A673 (cell line): ENCODE results near the gene GPR68. TPM values are rescaled to one million over a fixed set of nuclear protein-coding genes. Genes with fewer than 3 reads are reported as not detected.
A peak's percentile ranks its signal among the peaks of the same experiment; 100 is the strongest.

ENCODE experiments used
- Bru-seq: library from RNA; stranded (reverse); fragments of 400-500 nt; gene quantifications from one replicate; lab custom pipeline; 2021; lab: Mats Ljungman, UMichigan
- BruChase-seq, 2 experiments: library from RNA; stranded (reverse); fragments of 400-500 nt; gene quantifications; one replicate each; lab custom pipeline; 2021; lab: Mats Ljungman, UMichigan
- BruUV-seq: library from RNA; stranded (reverse); fragments of 400-500 nt; replicated peaks from 2 replicates; lab custom pipeline; 2021; lab: Mats Ljungman, UMichigan
- CTCF ChIA-PET: fragments of 300-600 bp; sonication (Branson Sonifier 250); formaldehyde crosslinking; loops from one replicate; lab custom pipeline; 2022; ENCODE audit warnings: antibody characterized with exemption; lab: Charles Lee
- POLR2A ChIA-PET: fragments of 300-600 bp; sonication (Branson Sonifier 250); formaldehyde crosslinking; loops from one replicate; lab custom pipeline; 2022; ENCODE audit warnings: antibody characterized with exemption; ENCODE audit not compliant: low non-redundant PET; lab: Charles Lee
- DNase-seq: peaks from one replicate; pipeline ENCODE4 v3.0.0-alpha.2; 2015; ENCODE audit warnings: low spot score
- H3K27ac ChIP-seq: fragments of 200-600 bp; sonication (generic); 2 replicates; pipeline ENCODE4 v1.5.1; 2016; ENCODE audit warnings: mixed run types, low read depth, mild to moderate bottlenecking, mixed read lengths, antibody characterized with exemption, low read length; ENCODE audit not compliant: poor library complexity, severe bottlenecking
- H3K27me3 ChIP-seq: fragments of 200-600 bp; sonication (generic); replicated peaks from 2 replicates; pipeline ENCODE4 v1.6.1; 2017; ENCODE audit warnings: mixed run types, low read depth, mild to moderate bottlenecking, mixed read lengths, antibody characterized with exemption, low read length; ENCODE audit not compliant: insufficient read depth, poor library complexity
- H3K36me3 ChIP-seq: fragments of 200-600 bp; sonication (generic); 2 replicates; pipeline ENCODE4 v1.6.1; 2016; ENCODE audit warnings: mixed run types, mild to moderate bottlenecking, mixed read lengths, antibody characterized with exemption, low read length; ENCODE audit not compliant: insufficient read depth, poor library complexity, severe bottlenecking
- H3K4me1 ChIP-seq: fragments of 200-600 bp; sonication (generic); 2 replicates; pipeline ENCODE4 v1.6.1; 2017; ENCODE audit warnings: mixed run types, mild to moderate bottlenecking, mixed read lengths, antibody characterized with exemption, low read length; ENCODE audit not compliant: insufficient read depth, poor library complexity, severe bottlenecking
- H3K4me3 ChIP-seq: fragments of 200-600 bp; sonication (generic); 2 replicates; pipeline ENCODE4 v1.5.1; 2016; ENCODE audit warnings: low read depth, mixed run types, mild to moderate bottlenecking, mixed read lengths, low read length; ENCODE audit not compliant: poor library complexity, severe bottlenecking
- H3K9me3 ChIP-seq: fragments of 200-600 bp; sonication (generic); 2 replicates; pipeline ENCODE4 v1.6.1; 2016; ENCODE audit warnings: mixed run types, low read depth, mild to moderate bottlenecking, mixed read lengths, antibody characterized with exemption, low read length; ENCODE audit not compliant: poor library complexity, severe bottlenecking
- CTCF ChIP-seq: fragments of 300-800, 200-600 bp; sonication (generic); conservative IDR thresholded peaks from 2 replicates; pipeline ENCODE4 v1.5.1; 2017; ENCODE audit warnings: low read depth, mild to moderate bottlenecking, antibody characterized with exemption, low read length, moderate library complexity, mixed read lengths
- EZH2 ChIP-seq: fragments of 200-600 bp; sonication (generic); IDR thresholded peaks from 2 replicates; pipeline ENCODE4 v1.6.1; 2017; ENCODE audit warnings: borderline replicate concordance, low read depth, mild to moderate bottlenecking, mixed read lengths, antibody characterized with exemption, low read length; ENCODE audit not compliant: poor library complexity, severe bottlenecking
- intact Hi-C: fragments of 100-400 bp; cut with micrococcal nuclease; formaldehyde crosslinking; loops from one replicate; pipeline ENCODE4 v1.10.0; 2022; ENCODE audit not compliant: unreplicated experiment
- long read RNA-seq: library from polyadenylated mRNA; stranded (forward); transcript quantifications from one replicate; pipeline ENCODE4 v2.0.0, GENCODE V29; 2022
- total RNA-seq: library from RNA; stranded (reverse); gene quantifications from 2 replicates; pipeline ENCODE4 v1.2.3, GENCODE V29; 2021

The GPR68 gene, protein sequence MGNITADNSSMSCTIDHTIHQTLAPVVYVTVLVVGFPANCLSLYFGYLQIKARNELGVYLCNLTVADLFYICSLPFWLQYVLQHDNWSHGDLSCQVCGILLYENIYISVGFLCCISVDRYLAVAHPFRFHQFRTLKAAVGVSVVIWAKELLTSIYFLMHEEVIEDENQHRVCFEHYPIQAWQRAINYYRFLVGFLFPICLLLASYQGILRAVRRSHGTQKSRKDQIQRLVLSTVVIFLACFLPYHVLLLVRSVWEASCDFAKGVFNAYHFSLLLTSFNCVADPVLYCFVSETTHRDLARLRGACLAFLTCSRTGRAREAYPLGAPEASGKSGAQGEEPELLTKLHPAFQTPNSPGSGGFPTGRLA
- total RNA-seq (0.15 and 0.30 TPM in 2 replicates), Bru-seq, nascent RNA (percentile 22 among the genes with signal in this experiment), BruChase-seq, experiment 1, labeled RNA remaining after a 2-hour chase (percentile 16 among the genes with signal in this experiment), BruChase-seq, experiment 2, labeled RNA remaining after a 6-hour chase (percentile 22 among the genes with signal in this experiment)
- long read RNA-seq: 0 reads

GRCh38 chr14:91244501-91244901 lies at the start of gene GPR68:
TSS of gene GPR68 (minus strand) at chr14:91244704. CDS start at chr14:91235050, 9,654 bp downstream.
- intact Hi-C loops: no loop called here
- BruUV-seq: no TSS peak
- Histone ChIP-seq H3K36me3 (no peaks in the 10 kb centered on the region), H3K4me1 (peaks cover 18% of the 10 kb centered on the region), H3K9me3 (no peaks in the 10 kb centered on the region), H3K4me3 (no peak within 1 kb of the TSS), H3K27ac (no peak within 1 kb of the TSS), H3K27me3 (no peaks in the 10 kb centered on the region)
- ChIA-PET CTCF (no interaction called here), POLR2A (no interaction called here)
- TF ChIP-seq CTCF (no peak), EZH2 (no peak)
- DNase-seq: no peak

GRCh38 chr14:91294153-91294552 lies 49.6 kb upstream of the GPR68 start:
- TF ChIP-seq EZH2 (no peak), CTCF (no peak)
- POLR2A ChIA-PET: interaction anchor here (0.6 kb wide), 1 partner anchor 819 kb away, joined by 6 read pairs; no protein-coding TSS in a partner anchor
- H3K36me3 ChIP-seq: peaks cover 39% of the 10 kb centered on the region
- no TSS peak for BruUV-seq
- CTCF ChIA-PET: no interaction called here
- intact Hi-C loops: no loop called here
- H3K27me3 ChIP-seq: no peaks in the 10 kb centered on the region
- no peak overlapping the region for H3K4me3 ChIP-seq
- no peak for DNase-seq
- H3K4me1 ChIP-seq: no peaks in the 10 kb centered on the region
- no peaks in the 10 kb centered on the region for H3K9me3 ChIP-seq
- H3K27ac ChIP-seq: no peak overlapping the region

- POLR2A ChIA-PET: interaction anchor here (0.9 kb wide), 1 partner anchor 74 kb away, joined by 6 read pairs; no protein-coding TSS in a partner anchor
- Histone ChIP-seq H3K27ac (no peak overlapping the region), H3K27me3 (no peaks in the 10 kb centered on the region), H3K36me3 (peaks cover 42% of the 10 kb centered on the region), H3K4me1 (no peaks in the 10 kb centered on the region), H3K4me3 (no peak overlapping the region), H3K9me3 (no peaks in the 10 kb centered on the region)
- intact Hi-C loops: no loop called here
- CTCF ChIA-PET: no interaction called here
- DNase-seq: no peak
- no TSS peak for BruUV-seq
- TF ChIP-seq EZH2: no peak
- TF ChIP-seq CTCF: no peak
These were observed 48.8 kb upstream of the GPR68 start for GRCh38 chr14:91293281-91293680.
